Esophagus squamous epithelium (tissue), 5 donors: Measurements from ENCODE around the gene MYL5. TPM values are rescaled to one million over a fixed set of nuclear protein-coding genes. Genes with fewer than 3 reads are reported as not detected.
"Not testable (repeated sequence)": the region's sequence is repeated elsewhere in the genome, so short reads cannot be mapped to it uniquely, and the experiment has no call there.

Source experiments
- DNase-seq: peaks from one replicate; lab custom pipeline; 2025; lab: John Stamatoyannopoulos, UW
- H3K27ac ChIP-seq, 4 donors: fragments of 200-600 bp; sonication (generic); one replicate each; pipeline ENCODE4 v1.5.1; 2016 to 2019; ENCODE audit warnings: mild to moderate bottlenecking in 1 of 4
- H3K27me3 ChIP-seq, 4 donors: fragments of 200-600 bp; sonication (generic); 1 replicate in 3 of 4; 2 replicates in 1 of 4; pipeline versions ENCODE4 v1.5.1 to v1.6.0; 2017 to 2021; ENCODE audit warnings: antibody characterized with exemption in 1 of 4
- H3K36me3 ChIP-seq, 3 donors: fragments of 200-600 bp; sonication (generic); one replicate each; pipeline ENCODE4 v1.5.1; 2016 to 2019
- H3K4me1 ChIP-seq, 3 donors: fragments of 200-600 bp; sonication (generic); one replicate each; pipeline ENCODE4 v1.5.1; 2017 to 2019
- H3K4me3 ChIP-seq, 4 donors: fragments of 200-600 bp; sonication (generic); 1 replicate in 3 of 4; 2 replicates in 1 of 4; pipeline ENCODE4 v1.5.1; 2016 to 2019; ENCODE audit warnings: mild to moderate bottlenecking in 2 of 4, moderate library complexity in 1 of 4
- H3K9me3 ChIP-seq, 3 donors: fragments of 200-600 bp; sonication (generic); one replicate each; pipeline ENCODE4 v1.5.1; 2016 to 2019
- CTCF ChIP-seq, 6 experiments: fragments of 450-650 bp in 4 of 6; fragments of 200-600 bp in 2 of 6; sonication (generic) in 2 of 6; IDR thresholded peaks; one replicate each; pipeline ENCODE4 v1.5.1; 2016 to 2019; ENCODE audit warnings: antibody characterized with exemption in 6 of 6, mild to moderate bottlenecking in 4 of 6, moderate library complexity in 4 of 6
- POLR2A ChIP-seq, 4 donors: fragments of 450-650 bp; IDR thresholded peaks; one replicate each; pipeline ENCODE4 v1.6.1; 2017; ENCODE audit warnings: antibody characterized with exemption in 4 of 4, mild to moderate bottlenecking in 4 of 4, moderate library complexity in 3 of 4
- WGBS, 2 donors: methylation state at CpG; one replicate each; pipeline ENCODE4 v1.1.5; 2018; 5-methylcytosine and 5-hydroxymethylcytosine counted together
- intact Hi-C: fragments of 100-400 bp; cut with DNase I; formaldehyde crosslinking; loops from one replicate; pipeline ENCODE4 v1.15.0; 2022
- total RNA-seq, 4 donors: library from RNA; depleted of rRNA; stranded (reverse); fragments of >200 nt; gene quantifications; one replicate each; pipeline ENCODE4 v1.1.0, GENCODE V29; 2016
- donor health status: DM: yes; HTN: yes; CAD: no.

Gene MYL5
- total RNA-seq, 4 donors from 2014 or later, result 7.2 to 19.5 (median 12.8) TPM

GRCh38 chr4:729336-730315 is 55.3 kb downstream of the MYL5 start:
- TF ChIP-seq POLR2A (IDR thresholded peaks at IDR 0.05) (no peak), CTCF (IDR thresholded peaks at IDR 0.05) (no peak)
- no peaks in the 10 kb centered on the region for H3K9me3 ChIP-seq
- intact Hi-C loops, result no loop called here
- no peak overlapping the region for H3K4me3 ChIP-seq
- 88 to 90% methylated on average over 9 to 12 of the region's 20 CpGs for WGBS, 2 donors
- no peak for DNase-seq
- peaks cover 0 to 25% (median 0%) of the 10 kb centered on the region in 3 donors for H3K4me1 ChIP-seq
- H3K27me3 ChIP-seq, result no peaks in the 10 kb centered on the region
- H3K36me3 ChIP-seq, result peaks cover 18 to 59% (median 30%) of the 10 kb centered on the region in 3 donors
- H3K27ac ChIP-seq, result no peak overlapping the region

- no peak for DNase-seq
- WGBS, 2 donors, result 98 to 99% methylated on average over 19 to 21 of the region's 27 CpGs
- no peak for TF ChIP-seq POLR2A (IDR thresholded peaks at IDR 0.05)
- no peak for TF ChIP-seq CTCF (IDR thresholded peaks at IDR 0.05)
- Histone ChIP-seq H3K4me1 (peaks cover 0 to 22% (median 0%) of the 10 kb centered on the region in 3 donors), H3K4me3 (no peak overlapping the region), H3K27ac (no peak overlapping the region), H3K9me3 (no peaks in the 10 kb centered on the region), H3K27me3 (no peaks in the 10 kb centered on the region), H3K36me3 (peaks cover 23 to 65% (median 39%) of the 10 kb centered on the region in 3 donors)
- intact Hi-C loops, result no loop called here
Measured at GRCh38 chr4:730511-730910, 56.2 kb downstream of the MYL5 start.

GRCh38 chr4:730946-731904 is 56.9 kb downstream of the MYL5 start:
- H3K27me3 ChIP-seq, DNase-seq, H3K4me3 ChIP-seq, H3K27ac ChIP-seq, H3K9me3 ChIP-seq, intact Hi-C loops: not testable (repeated sequence)
- 98% methylated on average over 21 of the region's 68 CpGs; no CpG with 5 or more reads in 1 of the 2 donors for WGBS, 2 donors
- H3K4me1 ChIP-seq, result peaks cover 0 to 15% (median 0%) of the 10 kb centered on the region in 3 donors
- peaks cover 23 to 72% (median 41%) of the 10 kb centered on the region in 3 donors for H3K36me3 ChIP-seq

Other genes with a start within 250 kb of the MYL5 start
- gene ZNF721, start 175.4 kb upstream of the MYL5 start, total RNA-seq, result 10 to 100 TPM in 3 of 4 donors, 1 to 10 TPM in 1; 6.7 to 26.5 (median 15.0) TPM
- 10 to 100 TPM; 30.2 to 46.2 (median 34.2) TPM for gene PIGG, start 175.3 kb upstream of the MYL5 start, total RNA-seq
- gene TMEM271, start 98.2 kb upstream of the MYL5 start, total RNA-seq, result under 1 TPM in 1 of 4 donors, not detected in 3; 0.19 TPM
- gene PDE6B, start 49.0 kb upstream of the MYL5 start, total RNA-seq, result 1 to 10 TPM in 2 of 4 donors, under 1 TPM in 2; 0.19 to 4.4 (median 1.7) TPM
- 100 to 1,000 TPM in 2 of 4 donors, 10 to 100 TPM in 2; 74.5 to 126 (median 103) TPM for gene ATP5ME, start 266 bp upstream of the MYL5 start, total RNA-seq
- 1 to 10 TPM; 2.5 to 6.5 (median 4.7) TPM for gene SLC49A3, start 14.6 kb downstream of the MYL5 start, total RNA-seq
- 10 to 100 TPM; 40.0 to 57.6 (median 46.9) TPM for gene PCGF3, start 31.3 kb downstream of the MYL5 start, total RNA-seq
- under 1 TPM in 2 of 4 donors, not detected in 2; 0.44 to 0.57 TPM for gene CPLX1, start 151.6 kb downstream of the MYL5 start, total RNA-seq